ENCODE data around the gene KRT37. TPM values are rescaled to one million over a fixed set of nuclear protein-coding genes. Genes with fewer than 3 reads are reported as not detected.
"Not testable (repeated sequence)": the region's sequence is repeated elsewhere in the genome, so short reads cannot be mapped to it uniquely, and the experiment has no call there.

KRT37 gene
- total RNA-seq, 2 experiments from 2014 or later, result not detected

DNA sequence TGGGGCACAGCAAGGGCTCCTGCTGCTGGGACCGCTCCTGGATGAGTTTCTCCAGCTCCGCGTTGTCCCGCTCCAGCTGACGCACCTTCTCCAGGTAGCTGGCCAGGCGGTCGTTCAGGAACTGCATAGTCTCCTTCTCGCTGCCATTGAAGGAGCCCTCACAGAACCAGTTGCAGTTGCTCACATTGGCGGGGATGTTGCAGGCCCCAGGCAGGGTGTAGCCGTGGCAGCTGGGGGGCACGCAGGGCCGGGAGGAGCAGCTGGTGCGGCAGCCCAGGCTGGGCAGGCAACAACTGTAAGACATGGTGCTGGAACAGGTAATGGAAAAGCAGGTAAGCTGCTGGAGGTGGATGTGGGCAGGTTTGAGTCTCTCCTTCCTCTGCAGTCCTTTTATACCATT is 42.4 kb downstream of the KRT37 start, which contains the start of gene KRT34:
Gene KRT34 (minus strand): TSS at position 364 of the 400 bp plus-strand sequence. CDS start 60 bp downstream, at position 304.
- peaks cover 14% of the 10 kb centered on the region for H3K4me1 Mint-ChIP-seq (ENCODE audit: low read depth)
- intact Hi-C loops (cut with micrococcal nuclease); DNase-seq; H3K36me3 Mint-ChIP-seq (ENCODE audit: low read depth); H3K27ac Mint-ChIP-seq; CTCF ChIA-PET; H3K9me3 Mint-ChIP-seq; H3K27me3 Mint-ChIP-seq (ENCODE audit: low read depth); H3K4me3 Mint-ChIP-seq: not testable (repeated sequence)

DNA sequence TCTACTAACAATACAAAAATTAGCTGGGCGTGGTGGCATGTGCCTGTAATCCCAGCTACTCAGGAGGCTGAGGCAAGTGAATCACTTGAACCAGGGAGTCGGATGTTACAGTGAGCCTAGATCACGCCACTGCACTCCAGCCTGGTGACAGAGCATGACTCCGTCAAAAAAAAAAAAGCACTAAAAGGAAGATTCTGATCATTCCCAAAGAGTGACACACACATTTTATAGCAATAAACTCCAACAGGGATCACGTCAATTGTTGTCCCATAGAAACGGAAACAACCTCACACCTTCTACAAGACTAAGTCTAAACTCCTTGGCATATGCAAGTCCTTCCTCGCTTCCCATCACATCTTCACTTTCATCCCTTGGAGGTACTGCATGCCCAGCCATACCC is 44.3 kb downstream of the KRT37 start:
- H3K9me3 Mint-ChIP-seq; DNase-seq; H3K27ac Mint-ChIP-seq; H3K27me3 Mint-ChIP-seq (ENCODE audit: low read depth); H3K4me3 Mint-ChIP-seq; intact Hi-C loops (cut with micrococcal nuclease); H3K36me3 Mint-ChIP-seq (ENCODE audit: low read depth): not testable (repeated sequence)
- peaks cover 14% of the 10 kb centered on the region for H3K4me1 Mint-ChIP-seq (ENCODE audit: low read depth)
- CTCF ChIA-PET, result interaction anchor here (0.8 kb wide), 1 partner anchor 58 kb away, joined by 3 read pairs; no protein-coding TSS in a partner anchor

GRCh38 chr17:41377546-41377945 is 46.8 kb downstream of the KRT37 start:
- intact Hi-C loops (cut with micrococcal nuclease), result no loop called here
- CTCF ChIA-PET, result no interaction called here
- no peak overlapping the region for H3K27ac Mint-ChIP-seq
- no peak overlapping the region for H3K4me3 Mint-ChIP-seq
- H3K27me3 Mint-ChIP-seq (ENCODE audit: low read depth), result no peaks in the 10 kb centered on the region
- H3K4me1 Mint-ChIP-seq (ENCODE audit: low read depth), result peaks cover 14% of the 10 kb centered on the region
- peaks cover 6% of the 10 kb centered on the region for H3K9me3 Mint-ChIP-seq
- no peaks in the 10 kb centered on the region for H3K36me3 Mint-ChIP-seq (ENCODE audit: low read depth)
- DNase-seq, result no peak

Other genes with a start within 250 kb of the KRT37 start
- not detected for gene KRTAP4-2, start 246.4 kb downstream of the KRT37 start, total RNA-seq
- gene KRTAP4-1, start 239.7 kb downstream of the KRT37 start, total RNA-seq, result not detected
- not detected for gene KRTAP9-1, start 234.7 kb downstream of the KRT37 start, total RNA-seq
- gene KRTAP9-2, start 197.9 kb downstream of the KRT37 start, total RNA-seq, result not detected
- gene KRTAP9-3, start 192.1 kb downstream of the KRT37 start, total RNA-seq, result not detected
- gene KRTAP9-8, start 186.6 kb downstream of the KRT37 start, total RNA-seq, result not detected
- not detected for gene KRTAP9-4, start 174.9 kb downstream of the KRT37 start, total RNA-seq
- not detected for gene KRTAP9-9, start 169.2 kb downstream of the KRT37 start, total RNA-seq
- gene KRTAP9-6, start 159.2 kb downstream of the KRT37 start, total RNA-seq, result not detected
- gene KRTAP9-7, start 148.9 kb downstream of the KRT37 start, total RNA-seq, result not detected
- gene KRTAP29-1, start 121.7 kb downstream of the KRT37 start, total RNA-seq, result not detected
- under 1 TPM in 1 of 2 experiments, not detected in 1; 0.15 TPM for gene KRTAP16-1, start 115.3 kb downstream of the KRT37 start, total RNA-seq
- not detected for gene KRTAP17-1, start 108.9 kb downstream of the KRT37 start, total RNA-seq
- not detected for gene KRT33A, start 73.8 kb downstream of the KRT37 start, total RNA-seq
- not detected for gene KRT33B, start 54.8 kb downstream of the KRT37 start, total RNA-seq
- not detected for gene KRT34, start 42.3 kb downstream of the KRT37 start, total RNA-seq
- not detected for gene KRT31, start 27.0 kb downstream of the KRT37 start, total RNA-seq
- gene KRT38, start 16.4 kb upstream of the KRT37 start, total RNA-seq, result not detected
- gene KRT32, start 42.8 kb upstream of the KRT37 start, total RNA-seq, result not detected
- not detected for gene KRT35, start 56.6 kb upstream of the KRT37 start, total RNA-seq
- not detected for gene KRT36, start 65.3 kb upstream of the KRT37 start, total RNA-seq
- not detected for gene KRT13, start 81.0 kb upstream of the KRT37 start, total RNA-seq
- gene KRT15, start 94.3 kb upstream of the KRT37 start, total RNA-seq, result not detected
- gene KRT19, start 103.7 kb upstream of the KRT37 start, total RNA-seq, result not detected
- gene KRT9, start 147.5 kb upstream of the KRT37 start, total RNA-seq, result not detected
- gene KRT14, start 162.3 kb upstream of the KRT37 start, total RNA-seq, result not detected
- not detected for gene KRT16, start 188.2 kb upstream of the KRT37 start, total RNA-seq
- not detected for gene KRT17, start 200.0 kb upstream of the KRT37 start, total RNA-seq

Data from activated naive CD4-positive, alpha-beta T cell treated with anti-CD3 and anti-CD28 coated beads for 36 hours (primary cell).